Measurements from ENCODE around the gene COQ9.

The COQ9 gene

GRCh38 chr16:57411362-57411976 is 35.8 kb upstream of the COQ9 start:
- TF ChIP-seq POLR2A (IDR thresholded peaks at IDR 0.05; ENCODE audit: low read depth, low read length): 0 out of 2 replicates have a peak, but pooled peaks have one; percentile 21
- TF ChIP-seq TAF1 (IDR thresholded peaks at IDR 0.05; ENCODE audit: borderline replicate concordance, low read depth, low read length): no peak
- no peak for TF ChIP-seq POLR2AphosphoS5 (IDR thresholded peaks at IDR 0.05; ENCODE audit: low read depth, low read length)
- FAIRE-seq (peak; percentile 67), DNase-seq (ENCODE audit: insufficient read length) (no peak)

- TF ChIP-seq POLR2AphosphoS5 (IDR thresholded peaks at IDR 0.05; ENCODE audit: low read depth, low read length): no peak
- TF ChIP-seq TAF1 (IDR thresholded peaks at IDR 0.05; ENCODE audit: borderline replicate concordance, low read depth, low read length): no peak
- no peak for TF ChIP-seq POLR2A (IDR thresholded peaks at IDR 0.05; ENCODE audit: low read depth, low read length)
- DNase-seq (ENCODE audit: insufficient read length) (no peak), FAIRE-seq (no peak)
Measured at GRCh38 chr16:57412584-57412983, 34.7 kb upstream of the COQ9 start.

- no peak for TF ChIP-seq TAF1 (IDR thresholded peaks at IDR 0.05; ENCODE audit: borderline replicate concordance, low read depth, low read length)
- TF ChIP-seq POLR2A (IDR thresholded peaks at IDR 0.05; ENCODE audit: low read depth, low read length): peak; percentile 28; the same call in 1 of the 2 replicates
- no peak for TF ChIP-seq POLR2AphosphoS5 (IDR thresholded peaks at IDR 0.05; ENCODE audit: low read depth, low read length)
- FAIRE-seq: peak; percentile 97
- peak; percentile 60 for DNase-seq (ENCODE audit: insufficient read length)
Measured at GRCh38 chr16:57413301-57413730, 34.0 kb upstream of the COQ9 start.

GRCh38 chr16:57413733-57414132 is 33.5 kb upstream of the COQ9 start:
- DNase-seq (ENCODE audit: insufficient read length) (no peak), FAIRE-seq (no peak)
- no peak for TF ChIP-seq TAF1 (IDR thresholded peaks at IDR 0.05; ENCODE audit: borderline replicate concordance, low read depth, low read length)
- TF ChIP-seq POLR2A (IDR thresholded peaks at IDR 0.05; ENCODE audit: low read depth, low read length): no peak
- no peak for TF ChIP-seq POLR2AphosphoS5 (IDR thresholded peaks at IDR 0.05; ENCODE audit: low read depth, low read length)

- TF ChIP-seq POLR2AphosphoS5 (IDR thresholded peaks at IDR 0.05; ENCODE audit: low read depth, low read length) (no peak), TAF1 (IDR thresholded peaks at IDR 0.05; ENCODE audit: borderline replicate concordance, low read depth, low read length) (no peak), POLR2A (IDR thresholded peaks at IDR 0.05; ENCODE audit: low read depth, low read length) (no peak)
- FAIRE-seq (peak; percentile 5), DNase-seq (ENCODE audit: insufficient read length) (no peak)
Measured at GRCh38 chr16:57416084-57416483, 31.2 kb upstream of the COQ9 start.

- TF ChIP-seq TAF1 (IDR thresholded peaks at IDR 0.05; ENCODE audit: borderline replicate concordance, low read depth, low read length) (no peak), POLR2A (IDR thresholded peaks at IDR 0.05; ENCODE audit: low read depth, low read length) (no peak), POLR2AphosphoS5 (IDR thresholded peaks at IDR 0.05; ENCODE audit: low read depth, low read length) (no peak)
- FAIRE-seq: no peak
- no peak for DNase-seq (ENCODE audit: insufficient read length)
Measured at GRCh38 chr16:57419506-57419905, 27.8 kb upstream of the COQ9 start.

GRCh38 chr16:57422026-57422944 is 25.0 kb upstream of the COQ9 start:
- TF ChIP-seq POLR2AphosphoS5 (IDR thresholded peaks at IDR 0.05; ENCODE audit: low read depth, low read length) (no peak), POLR2A (IDR thresholded peaks at IDR 0.05; ENCODE audit: low read depth, low read length) (no peak), TAF1 (IDR thresholded peaks at IDR 0.05; ENCODE audit: borderline replicate concordance, low read depth, low read length) (no peak)
- FAIRE-seq (peak; percentile 75), DNase-seq (ENCODE audit: insufficient read length) (no peak)

- FAIRE-seq (no peak), DNase-seq (ENCODE audit: insufficient read length) (no peak)
- TF ChIP-seq TAF1 (IDR thresholded peaks at IDR 0.05; ENCODE audit: borderline replicate concordance, low read depth, low read length) (no peak), POLR2A (IDR thresholded peaks at IDR 0.05; ENCODE audit: low read depth, low read length) (no peak), POLR2AphosphoS5 (IDR thresholded peaks at IDR 0.05; ENCODE audit: low read depth, low read length) (no peak)
Measured at GRCh38 chr16:57423152-57423551, 24.1 kb upstream of the COQ9 start.

GRCh38 chr16:57424583-57424982 is 22.7 kb upstream of the COQ9 start:
- FAIRE-seq: no peak
- TF ChIP-seq POLR2A (IDR thresholded peaks at IDR 0.05; ENCODE audit: low read depth, low read length): no peak
- DNase-seq (ENCODE audit: insufficient read length): no peak

GRCh38 chr16:57426356-57426755 is 20.9 kb upstream of the COQ9 start:
- TF ChIP-seq POLR2AphosphoS5 (IDR thresholded peaks at IDR 0.05; ENCODE audit: low read depth, low read length) (no peak), TAF1 (IDR thresholded peaks at IDR 0.05; ENCODE audit: borderline replicate concordance, low read depth, low read length) (no peak), POLR2A (IDR thresholded peaks at IDR 0.05; ENCODE audit: low read depth, low read length) (no peak)
- DNase-seq (ENCODE audit: insufficient read length) (no peak), FAIRE-seq (no peak)

GRCh38 chr16:57427307-57427706 is 20.0 kb upstream of the COQ9 start:
- no peak for DNase-seq (ENCODE audit: insufficient read length)
- FAIRE-seq: no peak
- no peak for TF ChIP-seq POLR2A (IDR thresholded peaks at IDR 0.05; ENCODE audit: low read depth, low read length)
- no peak for TF ChIP-seq POLR2AphosphoS5 (IDR thresholded peaks at IDR 0.05; ENCODE audit: low read depth, low read length)
- no peak for TF ChIP-seq TAF1 (IDR thresholded peaks at IDR 0.05; ENCODE audit: borderline replicate concordance, low read depth, low read length)

GRCh38 chr16:57427824-57428223 is 19.5 kb upstream of the COQ9 start:
- DNase-seq (ENCODE audit: insufficient read length): no peak
- TF ChIP-seq POLR2A (IDR thresholded peaks at IDR 0.05; ENCODE audit: low read depth, low read length) (no peak), POLR2AphosphoS5 (IDR thresholded peaks at IDR 0.05; ENCODE audit: low read depth, low read length) (no peak), TAF1 (IDR thresholded peaks at IDR 0.05; ENCODE audit: borderline replicate concordance, low read depth, low read length) (no peak)
- no peak for FAIRE-seq
